ENCODE data around the gene APBA3.

APBA3 gene

GRCh38 chr19:3776479-3777040, 15.1 kb upstream of the APBA3 start:
- no peak for DNase-seq (ENCODE audit: low read depth)
- no peak for TF ChIP-seq MYC (IDR thresholded peaks at IDR 0.05; ENCODE audit: low read depth, low read length)
- TF ChIP-seq CTCF (IDR thresholded peaks at IDR 0.05; ENCODE audit: low read depth, low read length) = no peak
- TF ChIP-seq MAX (IDR thresholded peaks at IDR 0.05; ENCODE audit: low read depth, low read length) = no peak
- no peak for TF ChIP-seq POLR2A (IDR thresholded peaks at IDR 0.05; ENCODE audit: extremely low read depth, insufficient read length)
- H3K4me3 ChIP-seq (ENCODE audit: low read depth, low read length) = no peak overlapping the region

- H3K4me3 ChIP-seq (ENCODE audit: low read depth, low read length) = no peak overlapping the region
- no peak for DNase-seq (ENCODE audit: low read depth)
- no peak for TF ChIP-seq MAX (IDR thresholded peaks at IDR 0.05; ENCODE audit: low read depth, low read length)
- no peak for TF ChIP-seq MYC (IDR thresholded peaks at IDR 0.05; ENCODE audit: low read depth, low read length)
- no peak for TF ChIP-seq CTCF (IDR thresholded peaks at IDR 0.05; ENCODE audit: low read depth, low read length)
- no peak for TF ChIP-seq POLR2A (IDR thresholded peaks at IDR 0.05; ENCODE audit: extremely low read depth, insufficient read length)
Measured at GRCh38 chr19:3775831-3776230, 14.3 kb upstream of the APBA3 start.

GRCh38 chr19:3775374-3775711, 13.9 kb upstream of the APBA3 start:
- no peak overlapping the region for H3K4me3 ChIP-seq (ENCODE audit: low read depth, low read length)
- TF ChIP-seq MAX (IDR thresholded peaks at IDR 0.05; ENCODE audit: low read depth, low read length) (no peak), MYC (IDR thresholded peaks at IDR 0.05; ENCODE audit: low read depth, low read length) (no peak), POLR2A (IDR thresholded peaks at IDR 0.05; ENCODE audit: extremely low read depth, insufficient read length) (no peak), CTCF (IDR thresholded peaks at IDR 0.05; ENCODE audit: low read depth, low read length) (no peak)
- DNase-seq (ENCODE audit: low read depth) = no peak

GRCh38 chr19:3774621-3775373, 13.3 kb upstream of the APBA3 start:
- H3K4me3 ChIP-seq (ENCODE audit: low read depth, low read length) = no peak overlapping the region
- DNase-seq (ENCODE audit: low read depth) = no peak
- TF ChIP-seq MYC (IDR thresholded peaks at IDR 0.05; ENCODE audit: low read depth, low read length) = no peak
- no peak for TF ChIP-seq MAX (IDR thresholded peaks at IDR 0.05; ENCODE audit: low read depth, low read length)
- TF ChIP-seq POLR2A (IDR thresholded peaks at IDR 0.05; ENCODE audit: extremely low read depth, insufficient read length) = no peak
- TF ChIP-seq CTCF (IDR thresholded peaks at IDR 0.05; ENCODE audit: low read depth, low read length) = no peak

- TF ChIP-seq MAX (IDR thresholded peaks at IDR 0.05; ENCODE audit: low read depth, low read length) = no peak
- no peak for TF ChIP-seq CTCF (IDR thresholded peaks at IDR 0.05; ENCODE audit: low read depth, low read length)
- TF ChIP-seq MYC (IDR thresholded peaks at IDR 0.05; ENCODE audit: low read depth, low read length) = no peak
- no peak for TF ChIP-seq POLR2A (IDR thresholded peaks at IDR 0.05; ENCODE audit: extremely low read depth, insufficient read length)
- DNase-seq (ENCODE audit: low read depth) = no peak
Measured at GRCh38 chr19:3773814-3774515, 12.5 kb upstream of the APBA3 start.

More at GRCh38 chr19:3773814-3774515, 12.5 kb upstream of the APBA3 start:
- H3K4me3 ChIP-seq (ENCODE audit: low read depth, low read length) = no peak overlapping the region

Data from NB4 (cell line).